ENCODE measurements around the gene RERE.

The RERE gene

DNA sequence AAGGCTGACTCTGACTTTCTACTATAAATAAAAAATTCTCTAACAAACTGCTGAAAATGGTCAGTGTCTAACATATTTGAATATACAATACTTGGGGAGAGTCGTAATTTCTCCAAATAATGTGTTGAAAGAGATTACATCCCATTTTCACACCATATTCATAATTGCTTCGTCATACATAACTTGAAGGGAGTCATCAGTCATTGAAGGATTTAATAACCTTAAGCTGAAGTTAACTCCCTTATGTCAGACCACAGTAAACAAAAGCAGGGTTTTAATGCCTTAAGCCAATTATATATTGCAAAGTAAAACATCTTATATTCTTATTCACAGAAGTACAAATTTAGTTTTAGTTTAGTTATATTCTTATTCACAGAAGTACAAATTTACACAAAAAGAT lies 129.9 kb downstream of the RERE start:
- no peak for DNase-seq (ENCODE audit: low read depth)

DNA sequence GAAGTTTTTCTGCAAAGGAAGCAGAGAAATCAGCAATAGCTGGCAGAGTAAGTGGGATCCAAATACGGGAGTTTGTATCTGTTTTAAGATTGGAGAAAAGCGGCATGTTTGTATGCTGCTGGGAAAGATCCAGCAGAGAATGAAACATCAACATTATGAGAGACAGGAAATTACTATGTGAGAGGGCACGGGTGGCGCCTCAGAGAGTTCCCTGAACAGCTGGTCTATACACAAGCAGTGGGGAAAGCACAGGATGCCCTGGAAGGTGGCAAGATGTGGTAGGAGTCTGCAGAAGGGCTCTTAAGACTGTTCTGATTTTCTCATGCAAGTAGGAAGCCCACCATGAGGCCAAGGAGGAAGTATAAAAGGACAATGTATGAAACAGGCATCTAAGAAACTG lies 130.4 kb downstream of the RERE start:
- peak; percentile 55 for DNase-seq (ENCODE audit: low read depth)

DNA sequence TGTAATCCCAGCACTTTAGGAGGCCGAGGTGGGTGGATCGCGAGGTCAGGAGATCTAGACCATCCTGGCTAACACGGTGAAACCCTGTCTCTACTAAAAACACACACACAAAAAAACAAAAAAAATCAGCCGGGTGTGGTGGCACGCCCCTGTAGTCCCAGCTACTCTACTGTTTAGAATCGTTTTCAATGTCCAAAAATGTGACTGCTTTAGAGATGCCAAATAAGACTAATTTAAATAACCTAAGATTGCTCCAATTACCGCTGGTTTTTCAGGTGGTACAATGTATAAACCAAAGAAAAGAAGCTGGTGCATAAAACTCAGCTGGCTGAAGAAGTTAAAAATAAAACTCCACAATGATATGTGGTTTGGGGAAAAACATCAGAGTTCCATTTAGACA lies 132.0 kb downstream of the RERE start:
- no peak for DNase-seq (ENCODE audit: low read depth)

DNA sequence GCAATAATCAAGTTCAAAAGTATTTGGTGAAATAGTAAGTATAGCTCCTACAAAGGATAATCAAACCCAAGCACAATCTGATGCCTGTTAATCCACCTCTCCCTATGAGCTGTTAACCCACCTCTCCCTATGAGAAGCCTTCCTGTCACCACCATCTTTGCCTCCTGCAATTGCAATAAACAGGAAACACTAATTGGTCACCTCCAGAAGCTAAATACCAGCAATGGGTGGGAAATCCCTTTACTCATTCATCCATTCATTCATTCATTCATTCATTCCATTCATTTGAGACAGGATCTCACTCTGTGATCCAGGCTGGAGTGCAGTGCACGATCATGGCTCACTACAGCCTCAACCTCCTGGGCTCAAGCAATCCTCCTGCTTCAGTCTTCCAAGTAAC lies 132.8 kb downstream of the RERE start:
- no peak for DNase-seq (ENCODE audit: low read depth)

DNA sequence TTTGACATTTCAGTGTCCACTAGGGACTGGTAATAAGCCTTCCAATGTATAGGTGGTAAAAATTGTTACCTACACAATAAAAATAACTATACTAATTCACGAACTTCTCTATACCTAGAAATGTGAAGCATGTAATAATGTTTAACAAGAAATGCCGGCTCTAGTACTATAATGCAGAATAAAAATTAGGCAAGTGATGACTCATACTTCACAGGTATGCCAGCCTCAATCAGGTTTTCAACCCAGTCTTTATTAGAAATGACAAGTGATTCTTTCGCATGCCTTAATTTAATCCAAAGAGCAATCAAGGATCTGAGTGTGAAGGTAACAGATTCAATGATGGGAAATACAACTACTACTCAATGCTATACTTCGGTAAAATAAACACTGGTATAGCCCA lies 134.9 kb downstream of the RERE start:
- no peak for DNase-seq (ENCODE audit: low read depth)

DNA sequence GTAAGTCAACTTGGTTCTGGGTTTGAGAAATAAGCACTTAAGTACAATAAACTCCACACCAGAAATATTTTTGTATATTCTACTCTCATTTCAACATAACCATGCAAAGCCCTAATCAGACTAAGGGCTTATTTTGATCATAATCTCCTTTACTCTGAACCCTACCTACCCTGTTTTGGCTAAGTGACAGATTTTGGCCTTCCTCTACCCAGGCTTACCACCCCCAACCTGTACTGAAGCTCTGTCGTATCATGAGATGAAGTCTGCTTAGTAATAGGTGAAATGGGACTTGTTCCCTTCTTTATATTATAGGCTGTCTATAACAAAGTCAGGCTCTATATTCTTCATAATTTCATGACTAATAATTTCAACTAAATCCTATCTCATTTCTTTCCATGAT lies 135.5 kb downstream of the RERE start:
- DNase-seq (ENCODE audit: low read depth), result no peak

DNA sequence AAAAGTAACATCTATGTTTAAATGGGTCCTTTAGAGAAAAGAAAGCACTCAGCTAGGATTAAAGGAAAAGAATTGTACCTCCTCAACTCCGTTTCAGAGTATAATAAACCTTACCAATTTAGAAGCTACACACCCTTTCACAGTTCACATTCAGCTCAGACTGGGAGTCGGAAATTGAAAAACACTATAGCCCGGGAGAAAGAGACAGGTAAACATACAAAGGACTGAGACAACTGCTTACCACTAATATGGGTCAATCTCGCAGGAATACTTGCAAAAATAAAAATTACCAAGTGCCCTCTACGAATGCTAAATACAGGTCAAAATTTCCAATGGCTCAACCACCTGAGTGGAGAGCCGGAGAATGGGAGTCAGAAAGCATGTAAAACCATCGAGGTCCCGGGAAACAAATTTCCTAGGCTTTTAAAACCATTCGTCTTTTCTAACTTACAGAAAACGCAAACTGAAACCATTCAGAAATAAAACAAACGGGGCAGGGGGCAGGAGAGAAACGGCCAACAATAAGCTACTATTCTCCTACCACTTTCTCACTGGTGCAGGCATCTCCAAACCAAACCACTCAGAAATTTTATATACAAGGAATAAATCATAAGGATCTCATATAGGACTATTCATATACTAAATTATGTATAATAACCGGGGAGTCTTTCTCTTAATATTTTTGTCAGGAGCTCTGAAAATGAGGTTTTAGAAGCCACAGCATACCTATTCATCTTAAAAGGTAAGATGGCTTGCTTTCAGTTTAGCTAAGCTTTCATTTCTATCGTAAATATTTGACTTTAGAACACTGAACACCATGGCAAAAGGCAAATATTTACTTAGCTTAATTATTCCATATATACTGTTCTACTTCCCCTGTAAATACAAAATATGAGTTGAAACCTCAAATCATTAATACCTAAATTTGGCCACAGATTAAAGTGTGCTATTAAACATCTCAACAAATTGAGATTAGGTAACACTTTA lies 136.5 kb downstream of the RERE start:
- no peak for DNase-seq (ENCODE audit: low read depth)

DNA sequence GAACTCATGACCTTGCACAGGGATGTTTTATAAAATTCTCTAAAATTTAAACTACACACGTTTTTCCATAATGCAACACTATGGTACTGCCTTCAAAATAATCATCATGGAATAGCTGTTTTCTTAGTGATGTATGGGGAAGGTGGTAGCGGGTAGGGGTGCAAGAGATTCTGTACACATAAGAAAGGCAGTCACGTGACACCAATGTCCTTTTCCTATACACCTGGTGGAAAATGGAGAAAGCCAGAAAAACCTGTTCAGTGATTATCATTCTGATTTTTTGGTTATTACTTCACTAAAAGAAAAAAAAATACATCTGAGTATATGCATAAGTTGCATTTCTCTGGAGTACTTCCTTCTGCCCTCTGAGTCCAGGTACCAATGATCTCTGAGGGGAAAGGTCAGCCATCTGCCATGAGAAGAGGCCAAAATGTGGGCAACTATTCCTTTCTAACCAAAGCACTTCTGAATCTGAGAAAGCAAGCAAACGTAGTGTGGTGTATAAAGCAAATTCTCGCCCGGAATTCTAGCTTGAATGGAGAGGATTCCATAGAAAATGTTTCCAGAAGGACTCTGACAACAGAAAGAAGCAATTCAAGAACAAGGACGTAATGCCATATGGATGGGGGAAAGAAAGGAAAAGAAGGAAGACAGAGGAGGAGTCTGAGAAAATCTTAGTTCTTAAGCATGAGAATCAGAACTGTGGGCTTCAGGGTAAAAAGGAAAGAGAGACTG lies 137.3 kb downstream of the RERE start:
- DNase-seq (ENCODE audit: low read depth), result no peak

DNA sequence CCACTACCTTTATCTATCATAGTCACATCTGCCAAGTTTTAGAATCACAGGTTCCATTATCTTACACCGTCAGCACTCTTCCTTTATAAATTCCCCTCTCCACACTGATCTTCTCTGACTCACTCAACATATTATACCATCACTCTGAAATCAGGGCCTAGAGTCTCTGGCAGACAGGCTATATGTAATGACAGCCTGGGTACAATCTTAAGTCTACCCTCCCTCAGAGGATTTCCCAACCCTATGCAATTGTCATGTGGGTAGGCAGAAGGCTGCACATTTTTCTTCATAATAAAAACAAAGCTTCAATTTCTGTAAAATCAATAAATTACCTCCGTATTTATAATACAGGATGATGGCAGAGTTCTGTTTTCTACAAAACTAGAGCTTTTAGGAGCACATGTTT lies 138.0 kb downstream of the RERE start:
- DNase-seq (ENCODE audit: low read depth), result peak; percentile 78

DNA sequence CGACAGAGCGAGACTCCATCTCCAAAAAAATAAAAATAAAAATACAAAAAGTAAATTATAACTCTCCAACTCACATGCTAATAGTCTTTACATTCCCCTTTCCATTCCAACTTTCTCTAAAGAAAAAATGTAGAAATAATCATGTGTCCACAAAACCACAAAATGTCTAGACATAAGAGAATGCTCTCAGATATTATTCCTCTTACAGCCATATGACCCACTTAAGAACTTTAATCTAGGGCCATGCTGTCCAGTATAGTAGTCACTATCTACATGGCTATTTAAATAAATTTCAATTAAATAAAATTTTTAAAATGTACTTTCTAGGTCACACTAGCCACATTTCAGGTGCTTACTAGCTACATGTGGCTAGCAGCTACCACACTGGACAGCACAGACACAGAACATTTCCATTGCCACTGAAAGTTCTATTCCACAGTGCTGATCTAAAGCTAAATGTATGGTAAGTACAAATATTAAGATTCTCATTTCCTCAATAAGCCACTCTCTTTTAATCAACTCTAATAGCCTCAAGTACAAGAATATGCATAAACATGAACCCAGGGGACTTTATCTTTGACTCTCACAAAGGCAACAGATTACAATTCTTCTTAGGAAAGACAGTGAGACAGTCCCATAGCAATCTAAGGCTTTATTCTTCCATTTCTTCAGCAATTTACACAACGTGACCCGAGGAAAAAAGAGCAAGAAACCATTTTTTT lies 138.6 kb downstream of the RERE start:
- DNase-seq (ENCODE audit: low read depth), result peak; percentile 58

DNA sequence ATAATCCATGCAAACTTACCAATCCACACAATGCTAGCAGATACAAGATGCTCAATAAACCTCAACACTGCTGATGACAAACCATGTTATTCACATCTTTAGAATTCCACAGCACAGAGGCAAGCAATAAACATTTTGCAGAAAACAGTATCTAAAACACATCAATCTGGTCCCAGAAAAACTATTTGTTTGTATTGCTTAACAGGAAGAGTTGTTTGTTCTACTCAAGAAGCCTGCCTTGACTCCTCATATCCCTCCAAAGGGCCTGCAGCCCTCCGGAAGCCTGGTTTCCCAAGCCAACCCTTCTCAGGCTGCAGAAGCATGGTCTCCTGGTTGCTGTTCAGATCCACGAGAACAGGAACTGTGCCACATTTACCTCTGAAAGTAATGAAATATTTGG lies 139.7 kb downstream of the RERE start:
- DNase-seq (ENCODE audit: low read depth), result peak; percentile 50

DNA sequence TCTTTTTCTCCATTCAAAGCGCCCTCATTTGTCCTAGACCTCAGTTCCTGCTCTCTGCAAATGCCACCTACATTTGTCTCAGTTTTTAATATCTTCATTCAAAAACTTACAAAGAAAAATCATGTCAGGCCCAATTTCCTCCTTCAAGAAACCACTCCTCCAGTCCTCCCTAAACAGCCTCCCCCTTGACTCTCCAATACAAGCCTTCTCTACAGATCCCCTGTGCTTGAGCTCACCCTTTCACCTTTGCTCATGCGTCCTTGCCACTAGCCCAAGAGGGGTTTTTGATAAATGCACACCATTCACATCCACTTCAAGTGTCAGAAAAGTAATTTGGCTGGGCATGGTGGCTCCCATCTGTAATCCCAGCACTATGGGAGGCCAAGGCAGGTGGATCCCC lies 140.6 kb downstream of the RERE start:
- no peak for DNase-seq (ENCODE audit: low read depth)

DNA sequence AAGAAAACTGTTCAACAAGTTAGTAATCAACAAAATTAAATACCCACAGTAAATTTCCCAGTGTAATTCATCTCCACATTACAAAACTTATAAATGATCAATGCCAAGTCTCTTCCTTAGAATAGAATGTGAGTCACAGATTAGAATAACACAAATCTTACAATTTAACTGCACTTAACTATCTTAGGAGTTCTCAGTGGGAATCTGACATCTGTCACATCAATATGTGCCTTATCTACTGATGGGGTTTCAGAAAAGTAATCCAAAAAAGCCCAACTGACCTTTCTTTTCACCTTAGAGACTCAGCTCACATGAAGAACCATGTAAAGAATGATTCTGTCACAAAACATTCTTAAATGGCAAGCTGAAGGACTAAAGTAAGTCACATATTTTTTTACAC lies 141.4 kb downstream of the RERE start:
- no peak for DNase-seq (ENCODE audit: low read depth)

DNA sequence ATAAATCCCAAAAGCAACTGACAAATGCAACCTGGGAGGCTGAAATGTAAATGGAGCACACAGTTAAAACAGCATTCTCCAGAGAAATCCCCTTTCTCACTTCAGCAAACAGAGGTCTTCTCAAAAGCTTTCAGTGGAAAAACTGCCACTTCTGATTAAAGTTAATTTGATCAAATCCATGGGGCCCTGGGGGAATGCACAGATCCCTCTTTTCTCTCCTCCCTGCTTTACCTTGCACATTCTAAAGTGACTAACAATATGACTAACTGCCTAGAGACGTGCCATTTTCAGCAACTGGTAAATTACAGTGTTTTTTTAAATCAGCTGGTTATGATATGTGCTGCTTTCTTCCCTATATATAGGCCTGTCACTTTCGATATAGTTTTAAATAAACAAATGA lies 142.5 kb downstream of the RERE start:
- peak; percentile 44 for DNase-seq (ENCODE audit: low read depth)

DNA sequence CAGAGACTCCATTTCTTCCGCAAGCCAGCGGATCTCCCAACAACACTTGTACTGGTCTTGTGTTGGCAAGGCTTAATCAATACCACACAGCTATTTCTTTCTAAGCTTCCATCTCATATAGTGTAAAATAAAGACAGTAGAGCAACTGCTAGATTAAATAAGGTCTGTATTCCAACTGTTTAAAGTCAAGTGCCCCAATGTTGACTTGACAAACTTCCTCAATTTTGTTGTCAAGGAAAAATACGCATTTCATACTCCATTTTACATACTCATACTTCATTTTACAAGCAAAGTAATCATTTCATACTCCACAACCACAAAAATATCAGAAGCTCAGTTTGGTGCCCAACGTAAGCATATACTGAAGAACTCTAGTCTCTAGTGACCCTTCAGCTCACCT lies 143.0 kb downstream of the RERE start:
- DNase-seq (ENCODE audit: low read depth), result no peak

DNA sequence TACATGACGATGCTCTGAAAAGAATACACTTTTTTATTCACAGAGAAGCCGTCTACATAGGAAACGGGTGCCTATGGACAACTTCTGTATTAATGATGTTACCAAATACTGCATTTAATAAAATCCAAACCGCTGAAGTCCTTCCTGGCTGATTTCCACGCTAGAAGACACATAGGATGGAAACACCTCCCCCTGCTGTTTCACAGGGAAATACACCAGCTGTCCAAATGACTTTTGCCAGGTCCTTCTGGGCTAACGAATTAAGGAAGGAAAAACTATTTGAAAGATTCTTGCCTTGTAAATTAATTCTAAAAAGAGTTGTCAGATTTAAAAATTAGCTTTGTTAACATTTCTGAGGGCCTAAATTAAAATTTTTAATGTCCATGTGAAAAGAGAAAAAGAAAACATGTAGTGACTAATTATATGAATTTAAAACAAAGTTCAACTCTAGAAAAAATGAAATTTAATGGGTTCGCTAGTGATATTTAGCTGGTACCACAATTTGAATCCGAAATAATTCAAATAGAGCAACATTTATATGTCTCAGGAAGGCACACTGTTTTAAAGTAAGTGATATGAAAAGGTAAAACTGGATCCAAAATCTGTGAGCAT lies 146.0 kb downstream of the RERE start:
- peak; percentile 84 for DNase-seq (ENCODE audit: low read depth)

DNA sequence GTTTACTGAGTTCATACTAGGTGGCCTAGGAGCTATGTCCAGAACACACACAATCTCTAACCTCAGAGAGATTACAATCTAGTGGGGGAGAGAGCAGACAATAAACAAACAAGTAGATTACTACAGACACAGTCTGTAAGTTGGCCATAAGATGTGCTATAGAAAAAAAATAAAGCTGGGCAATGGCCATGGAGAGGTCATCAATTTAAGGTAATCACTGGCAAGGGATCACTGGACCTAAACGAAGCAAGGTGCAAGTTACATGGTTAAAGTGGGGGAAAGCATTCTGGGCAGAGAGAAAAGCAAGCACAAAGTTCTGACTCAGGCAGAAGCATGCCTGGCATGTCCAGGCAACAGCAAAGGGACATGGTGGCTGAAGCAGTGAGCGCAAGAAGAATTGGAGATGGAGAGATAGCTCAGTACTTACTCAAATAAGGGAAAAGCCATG lies 147.0 kb downstream of the RERE start:
- DNase-seq (ENCODE audit: low read depth), result peak; percentile 47

DNA sequence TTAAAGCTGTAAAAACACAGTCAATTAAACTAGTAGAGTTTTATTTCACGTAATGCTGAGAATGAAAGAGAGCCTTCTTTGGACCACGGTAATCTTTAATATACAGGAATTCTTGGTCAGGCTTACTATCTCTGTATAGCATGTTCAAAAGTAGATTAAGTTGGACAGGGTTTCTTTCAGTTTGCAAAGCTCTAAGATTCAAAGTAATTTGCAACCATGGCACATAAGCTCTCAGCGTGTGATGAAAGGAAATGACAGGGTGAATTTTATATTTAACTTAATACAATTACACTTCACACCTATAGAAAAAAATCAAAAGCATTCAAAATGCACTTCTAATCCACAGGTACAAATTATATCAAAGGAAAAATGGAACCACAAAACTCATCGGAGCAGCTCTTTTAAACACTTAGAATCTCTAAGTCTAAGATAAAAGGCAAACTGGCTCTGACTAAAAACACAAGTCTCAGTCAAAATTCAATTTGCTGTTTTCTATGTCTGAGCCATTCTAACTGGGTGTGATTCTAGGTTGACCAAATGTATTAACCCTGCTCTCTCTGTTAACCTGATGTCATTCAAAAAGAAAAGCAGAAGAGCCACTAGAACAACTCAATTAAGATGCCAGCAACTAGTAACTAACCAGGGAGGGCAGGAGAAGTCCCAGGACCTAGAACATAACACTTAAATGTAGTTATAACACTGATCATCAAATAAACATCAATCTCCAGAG lies 147.7 kb downstream of the RERE start:
- no peak for DNase-seq (ENCODE audit: low read depth)

DNA sequence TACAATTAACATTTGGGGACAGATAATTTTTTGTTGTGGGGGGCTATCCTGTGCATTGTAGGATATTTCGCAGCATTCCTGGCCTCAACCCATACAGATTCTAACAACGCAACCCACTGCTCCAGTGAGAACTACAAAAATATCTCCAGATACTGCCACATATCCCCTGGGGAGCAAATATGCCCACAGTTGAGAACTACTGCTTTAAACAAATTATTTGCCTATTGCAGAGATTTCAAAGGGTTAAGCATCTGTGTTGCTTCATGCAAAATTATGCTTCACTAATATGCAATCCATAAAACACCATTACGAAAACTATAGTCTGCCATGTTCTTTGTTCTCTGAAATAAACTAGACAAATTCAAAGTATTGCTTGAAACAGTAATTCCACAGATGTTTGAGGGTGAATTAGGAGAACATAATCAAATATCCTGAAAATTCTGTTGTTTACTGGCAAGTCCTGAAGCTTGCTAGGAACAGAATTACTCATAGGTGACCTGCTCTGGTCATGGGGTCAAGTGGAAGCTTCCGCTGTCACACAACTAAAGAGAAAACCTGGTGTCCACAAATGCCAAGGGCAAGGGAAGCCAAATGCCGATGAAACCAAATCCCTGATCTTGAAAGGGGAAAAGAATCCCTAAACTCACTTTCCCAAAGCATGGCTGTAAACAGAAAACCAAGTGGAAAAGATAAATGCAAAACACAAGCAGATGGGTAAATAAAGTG lies 149.4 kb downstream of the RERE start:
- DNase-seq (ENCODE audit: low read depth), result peak; percentile 66

DNA sequence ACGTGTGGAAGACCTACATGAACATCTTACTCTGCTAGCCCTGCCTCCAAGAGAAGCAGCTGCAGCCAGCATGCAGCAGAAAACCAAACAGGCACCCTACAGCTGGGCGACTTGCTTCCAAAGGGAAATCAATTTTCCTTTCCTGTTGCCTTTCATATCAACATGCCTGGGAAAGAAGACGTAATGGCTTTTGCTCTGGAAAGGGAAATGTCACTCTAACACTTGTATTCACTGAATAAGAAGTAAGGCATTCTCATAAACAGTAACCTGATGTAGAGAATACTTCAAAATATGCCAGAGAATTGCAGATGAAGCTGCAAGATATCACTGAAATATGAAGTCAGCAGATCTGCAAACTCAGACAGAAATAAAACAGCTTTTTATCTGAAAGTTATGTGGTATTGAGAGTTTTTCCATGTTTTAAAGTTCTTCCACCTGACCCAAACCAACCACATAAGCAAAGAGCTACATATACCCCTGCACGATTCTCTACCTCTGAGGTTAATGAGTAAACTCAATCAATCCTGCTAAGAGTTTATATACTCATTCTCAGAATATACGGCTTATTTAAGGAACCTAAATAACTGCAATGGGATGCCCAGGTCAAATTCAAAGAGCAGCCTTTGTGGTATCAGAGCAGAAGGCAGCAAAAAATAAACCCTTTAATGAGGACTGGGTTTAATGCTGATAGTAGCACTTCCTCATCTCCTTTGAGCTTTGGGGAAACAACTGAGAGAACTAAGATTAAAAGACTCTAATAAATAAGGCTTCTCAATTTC lies 150.9 kb downstream of the RERE start:
- DNase-seq (ENCODE audit: low read depth), result peak; percentile 36
